Omental fat pad (tissue), 4 donors: Measurements from ENCODE around the gene SIL1. TPM values are rescaled to one million over a fixed set of nuclear protein-coding genes. Genes with fewer than 3 reads are reported as not detected.
"Not testable (repeated sequence)": the region's sequence is repeated elsewhere in the genome, so short reads cannot be mapped to it uniquely, and the experiment has no call there.

Experiments used
- ATAC-seq: fragments of 150-250 bp; one replicate; pipeline ENCODE4 v1.9.1; 2016; ENCODE audit warnings: mild to moderate bottlenecking, moderate library complexity; ENCODE audit not compliant: low FRiP score
- DNase-seq: peaks from one replicate; pipeline ENCODE4 v3.0.0-alpha.2; 2019; ENCODE audit warnings: low spot score
- CTCF ChIP-seq, 3 donors: fragments of 450-650 bp; IDR thresholded peaks; one replicate each; pipeline ENCODE4 v1.5.1; 2016 to 2017; ENCODE audit warnings: antibody characterized with exemption in 3 of 3, mild to moderate bottlenecking in 3 of 3, moderate library complexity in 2 of 3
- total RNA-seq, 4 donors: library from RNA; depleted of rRNA; stranded (reverse); fragments of >200 nt; gene quantifications; one replicate each; pipeline ENCODE4 v1.1.0, GENCODE V29; 2016

Gene SIL1
- total RNA-seq, 4 donors from 2014 or later, result 34.7 to 66.0 (median 38.9) TPM

- ATAC-seq (no peak), DNase-seq (no peak)
- no peak for TF ChIP-seq CTCF (IDR thresholded peaks at IDR 0.05)
These were observed 6.0 kb upstream of the SIL1 start for GRCh38 chr5:139204196-139204595.

- DNase-seq, result no peak
- no peak for TF ChIP-seq CTCF (IDR thresholded peaks at IDR 0.05)
- ATAC-seq, result no peak
These were observed 1.2 kb upstream of the SIL1 start for GRCh38 chr5:139199321-139199720.

- no peak for DNase-seq
- no peak for TF ChIP-seq CTCF (IDR thresholded peaks at IDR 0.05)
- ATAC-seq, result no peak
These were observed 1.7 kb downstream of the SIL1 start for GRCh38 chr5:139196296-139196956.

- no peak for DNase-seq
- TF ChIP-seq CTCF (IDR thresholded peaks at IDR 0.05), result no peak
- no peak for ATAC-seq
These were observed 3.7 kb downstream of the SIL1 start for GRCh38 chr5:139194486-139194885.

- DNase-seq (no peak), ATAC-seq (no peak)
- no peak for TF ChIP-seq CTCF (IDR thresholded peaks at IDR 0.05)
These were observed 4.2 kb downstream of the SIL1 start for GRCh38 chr5:139193928-139194327.

- ATAC-seq, DNase-seq: not testable (repeated sequence)
These were observed 5.3 kb downstream of the SIL1 start for GRCh38 chr5:139192906-139193305.

- DNase-seq, ATAC-seq: not testable (repeated sequence)
These were observed 6.2 kb downstream of the SIL1 start for GRCh38 chr5:139191954-139192353.

GRCh38 chr5:139190125-139190524 is 8.0 kb downstream of the SIL1 start:
- TF ChIP-seq CTCF (IDR thresholded peaks at IDR 0.05), result no peak
- ATAC-seq (peak; percentile 68), DNase-seq (no peak)
